GF-D8 (cell line): ENCODE data around the gene MTIF3.
"Not testable (repeated sequence)": the region's sequence is repeated elsewhere in the genome, so short reads cannot be mapped to it uniquely, and the experiment has no call there.

Experiments
- DNase-seq: peaks from one replicate; lab custom pipeline; 2025; lab: John Stamatoyannopoulos, UW

The MTIF3 gene

DNA sequence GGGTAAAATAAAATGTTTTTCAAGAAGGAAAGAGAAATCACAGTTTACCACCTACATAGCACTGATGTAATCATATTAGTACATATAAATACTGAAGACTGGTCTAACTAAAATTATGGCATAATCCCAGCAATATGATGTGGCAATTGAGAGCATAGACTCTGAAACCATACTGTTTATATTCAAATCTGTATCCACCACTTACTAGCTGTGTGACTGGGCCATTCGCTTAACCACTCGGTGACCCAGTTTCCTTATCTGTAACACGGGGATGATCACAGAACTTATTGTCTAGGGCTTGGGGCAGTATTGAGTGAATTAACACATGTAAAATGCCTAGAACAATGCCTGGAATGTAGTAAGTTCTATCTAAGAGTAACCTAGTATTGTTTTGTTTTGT is 39.0 kb downstream of the MTIF3 start:
- DNase-seq: no peak

DNA sequence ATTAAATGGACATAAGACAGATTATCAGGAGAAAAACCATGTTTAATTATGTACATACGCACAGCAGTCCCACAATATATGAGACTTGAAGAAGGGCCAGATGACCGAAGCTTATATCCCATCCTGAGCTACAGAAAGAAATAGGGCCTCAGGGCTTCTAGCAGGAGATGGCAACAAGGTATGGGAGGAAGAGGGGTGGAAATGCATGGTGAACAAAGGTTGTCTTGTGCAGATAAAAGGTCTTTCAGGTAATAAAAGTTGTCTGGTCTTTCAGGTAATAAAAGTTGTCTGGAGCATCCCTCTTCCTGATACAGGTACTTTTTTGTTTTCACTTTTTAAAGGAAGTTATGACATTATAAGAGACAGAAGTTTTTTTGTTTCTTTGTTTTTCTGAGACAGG is 41.4 kb downstream of the MTIF3 start:
- no peak for DNase-seq

DNA sequence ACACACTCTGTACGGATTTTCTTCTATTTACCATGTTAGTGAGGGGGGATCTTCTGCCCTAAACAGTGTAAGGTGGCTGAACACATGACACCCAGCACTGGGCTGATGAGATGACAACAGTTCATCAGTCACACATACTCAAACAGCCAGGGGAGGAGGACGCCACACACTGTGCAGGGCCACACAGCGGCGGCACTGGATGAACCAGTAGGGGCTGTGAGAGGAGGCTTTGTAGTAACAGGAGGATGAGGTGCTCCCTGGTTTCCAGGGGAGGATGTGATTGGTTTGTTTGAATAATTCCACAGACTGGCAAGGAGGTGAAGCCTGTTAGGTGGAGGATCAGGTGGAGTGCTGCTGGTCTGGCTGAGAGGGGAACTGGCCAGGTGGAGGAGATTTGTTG is 42.3 kb downstream of the MTIF3 start:
- no peak for DNase-seq

DNA sequence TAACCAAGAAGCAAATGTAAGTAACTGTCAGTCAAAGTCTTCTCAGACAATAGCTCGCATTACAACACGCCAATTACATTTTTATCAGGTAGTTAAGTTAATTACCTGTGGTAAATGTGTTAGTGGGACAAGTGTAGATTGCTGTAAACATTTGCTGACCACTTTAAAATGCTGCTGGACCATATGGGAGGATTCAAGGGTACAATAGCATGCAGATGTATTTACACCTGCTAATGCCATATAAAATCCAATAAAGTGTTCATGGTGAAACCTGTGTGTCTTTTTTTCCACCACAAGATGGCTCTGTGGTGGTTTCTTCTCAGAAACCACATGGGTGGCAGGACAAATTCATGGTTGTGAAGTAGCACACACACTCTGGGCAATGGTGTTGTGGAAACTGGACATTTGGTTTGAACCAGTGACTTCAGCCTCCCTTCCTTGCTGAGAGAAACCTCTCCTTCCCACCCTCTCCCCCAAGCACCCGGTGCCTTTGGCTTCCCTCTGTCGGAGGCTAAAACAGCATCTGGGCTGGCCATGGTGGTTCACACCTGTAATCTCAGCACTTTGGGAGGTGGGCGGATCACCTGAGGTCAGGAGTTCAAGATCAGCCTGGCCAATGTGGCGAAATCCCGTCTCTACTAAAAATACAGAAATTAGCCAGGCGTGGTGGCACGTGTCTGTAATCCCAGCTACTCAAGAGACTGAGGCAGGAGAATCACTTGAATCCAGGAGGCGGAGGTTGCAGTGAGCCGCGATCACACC is 44.0 kb downstream of the MTIF3 start:
- DNase-seq: peak; percentile 24

DNA sequence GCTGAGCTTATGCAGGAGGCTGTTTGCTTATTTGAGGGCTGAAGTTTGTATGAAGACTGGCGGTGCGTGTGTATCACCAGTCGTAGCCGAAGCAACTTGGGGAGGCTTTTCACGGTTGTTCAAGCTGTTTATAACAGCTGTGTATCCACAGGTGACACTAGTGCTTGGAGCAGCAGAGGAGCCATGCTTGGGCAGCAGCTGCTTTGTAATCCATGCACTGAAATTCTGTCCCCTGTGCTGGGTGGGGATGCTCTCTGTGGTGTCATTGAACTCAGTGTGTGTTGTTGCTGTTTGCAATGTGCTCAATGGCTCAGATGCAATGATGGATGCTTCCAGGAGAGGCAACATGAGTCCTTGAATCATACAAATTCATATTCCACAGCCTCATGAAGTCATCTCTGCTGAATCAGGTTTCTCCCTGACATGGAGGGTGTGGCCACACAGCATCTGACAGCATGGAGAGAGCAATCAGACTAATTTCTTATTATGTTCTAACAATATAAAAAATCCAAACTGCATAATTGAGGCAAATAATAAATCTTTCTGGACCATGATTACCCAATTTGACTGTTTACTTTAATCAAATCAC is 44.7 kb downstream of the MTIF3 start:
- DNase-seq: no peak

- no peak for DNase-seq
These were observed 45.7 kb downstream of the MTIF3 start for GRCh38 chr13:27404680-27405079.

DNA sequence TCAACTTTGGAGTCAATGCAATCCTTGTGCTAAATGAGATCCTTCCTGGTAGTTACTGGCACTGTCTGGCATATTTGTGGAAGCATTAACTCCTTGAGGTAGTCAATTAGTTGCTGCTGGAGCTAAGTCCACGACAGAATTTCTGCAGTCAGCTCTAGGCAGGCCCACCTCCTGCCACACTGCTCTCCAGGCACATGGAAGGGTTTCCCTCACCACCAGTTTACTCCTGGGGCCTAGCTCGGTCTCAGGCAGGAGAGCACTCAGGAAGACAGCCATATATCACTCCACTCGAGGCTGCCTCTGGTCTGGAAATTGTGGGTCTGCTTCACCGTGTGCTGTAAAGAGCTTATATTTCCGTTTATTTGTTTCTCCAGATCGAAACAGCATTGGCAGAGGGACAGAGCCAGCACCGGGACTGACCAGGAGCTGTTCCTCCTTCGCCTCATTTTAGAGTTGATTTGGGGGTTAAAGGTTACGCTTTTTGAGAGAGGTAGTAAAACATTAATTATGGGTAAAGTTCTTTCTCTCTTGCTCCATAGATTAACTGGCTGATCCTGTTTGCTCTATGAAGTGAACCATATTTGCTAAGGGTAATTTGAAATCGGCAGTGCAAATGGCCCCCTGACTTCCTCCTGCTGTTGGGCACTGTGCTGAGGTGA is 46.5 kb downstream of the MTIF3 start:
- DNase-seq: no peak

DNA sequence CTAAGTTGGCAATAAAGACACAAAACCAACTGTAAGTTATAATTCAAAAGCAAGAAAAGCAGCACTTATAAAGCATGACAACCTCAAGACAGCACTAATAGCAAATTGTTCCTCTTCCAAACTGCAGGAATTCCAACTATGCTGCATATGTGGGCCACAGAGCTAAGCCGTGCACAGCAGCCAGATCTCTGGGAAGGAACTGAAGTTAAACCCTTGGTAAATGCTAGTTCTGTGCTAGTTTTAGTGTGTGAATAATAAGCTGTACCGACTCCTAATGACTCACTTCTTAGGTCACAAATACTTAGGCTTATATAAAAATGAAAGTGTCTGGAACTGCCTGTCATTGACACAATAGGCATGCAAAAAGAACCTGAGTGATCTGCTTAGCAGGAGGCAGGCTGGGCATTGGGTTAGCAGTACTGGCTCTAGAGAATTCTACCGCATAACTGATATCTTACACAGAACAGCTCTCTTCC is 47.1 kb downstream of the MTIF3 start:
- DNase-seq: no peak

- peak; percentile 81 for DNase-seq
These were observed 49.2 kb downstream of the MTIF3 start for GRCh38 chr13:27401210-27401609.

DNA sequence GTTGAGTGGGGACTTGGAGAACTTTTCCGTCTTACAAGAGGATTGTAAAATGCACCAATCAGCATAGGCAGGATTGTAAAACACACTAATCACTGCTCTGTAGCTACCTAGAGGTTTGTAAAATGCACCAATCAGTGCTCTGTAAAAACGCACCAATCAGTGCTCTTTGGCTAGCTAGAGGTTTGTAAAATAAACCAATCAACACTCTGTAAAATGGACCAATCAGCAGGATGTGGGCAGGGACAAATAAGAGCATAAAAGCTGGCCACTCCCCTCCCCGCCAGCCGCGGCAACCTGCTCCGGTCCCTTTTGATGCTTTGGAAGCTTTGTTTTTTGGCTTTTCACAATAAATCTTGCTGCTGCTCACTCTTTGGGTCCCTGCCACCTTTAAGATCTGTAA is 50.0 kb downstream of the MTIF3 start:
- not testable (repeated sequence) for DNase-seq

DNA sequence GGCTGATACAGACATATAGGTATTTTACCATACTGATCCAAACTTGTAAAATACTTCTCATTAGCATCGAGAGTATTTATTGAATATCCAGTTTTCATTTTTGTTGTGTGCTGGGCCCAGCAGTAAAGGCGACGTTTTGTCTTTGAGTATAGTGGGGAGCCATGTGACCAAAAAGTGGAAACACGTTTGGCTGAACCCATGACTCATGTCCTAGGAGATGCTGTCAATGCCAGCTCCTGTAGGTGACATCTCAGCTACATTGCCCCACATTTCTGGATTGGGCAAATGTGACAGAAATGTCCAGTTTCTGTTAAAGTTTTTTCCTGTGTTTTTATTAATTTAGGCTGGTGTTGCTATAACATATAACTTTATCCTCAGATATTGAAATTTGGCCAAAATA is 52.0 kb downstream of the MTIF3 start:
- no peak for DNase-seq

- no peak for DNase-seq
These were observed 54.0 kb downstream of the MTIF3 start for GRCh38 chr13:27396252-27396846.

DNA sequence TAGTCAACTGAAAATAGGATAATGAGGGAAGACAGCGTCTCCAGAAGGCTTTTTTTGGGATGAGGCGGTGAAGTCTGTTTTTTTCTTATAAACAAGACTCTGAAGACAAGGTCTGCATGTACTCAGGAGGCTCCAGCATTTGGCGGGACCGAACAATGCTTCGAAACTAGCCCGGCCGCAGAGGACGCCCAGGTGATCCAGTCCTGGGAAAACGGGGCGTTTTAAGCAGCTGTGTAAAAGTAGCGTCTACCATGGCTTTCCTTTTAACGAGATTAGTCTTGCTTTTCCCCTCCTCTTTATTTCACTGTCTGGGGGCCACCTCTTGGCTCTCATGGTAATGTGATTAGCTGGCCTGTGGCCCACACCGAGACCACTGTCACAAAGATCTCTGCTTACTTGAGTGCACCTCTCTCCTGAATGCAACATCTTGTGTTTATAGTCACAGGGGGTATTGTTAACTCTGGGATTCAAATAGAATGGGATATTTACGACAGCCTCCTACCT is 55.3 kb downstream of the MTIF3 start:
- DNase-seq: no peak

DNA sequence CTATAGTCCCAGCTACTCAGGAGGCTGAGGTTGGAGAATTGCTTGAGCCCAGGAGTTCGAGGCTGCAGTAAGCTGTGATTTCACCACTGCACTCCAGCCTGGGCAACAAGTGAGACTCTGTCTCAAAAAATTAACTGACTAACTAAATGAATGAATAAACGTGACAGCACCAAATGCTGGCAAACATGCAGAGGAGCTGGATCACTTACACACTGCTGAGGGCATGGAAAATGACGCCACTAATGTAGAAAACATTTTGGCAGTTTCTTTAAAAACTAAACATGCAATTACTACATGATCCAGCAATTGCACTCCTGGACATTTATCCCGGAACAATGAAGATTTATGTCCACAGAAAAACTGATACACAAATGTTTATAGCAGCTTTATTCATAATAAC is 57.3 kb downstream of the MTIF3 start:
- DNase-seq: no peak

DNA sequence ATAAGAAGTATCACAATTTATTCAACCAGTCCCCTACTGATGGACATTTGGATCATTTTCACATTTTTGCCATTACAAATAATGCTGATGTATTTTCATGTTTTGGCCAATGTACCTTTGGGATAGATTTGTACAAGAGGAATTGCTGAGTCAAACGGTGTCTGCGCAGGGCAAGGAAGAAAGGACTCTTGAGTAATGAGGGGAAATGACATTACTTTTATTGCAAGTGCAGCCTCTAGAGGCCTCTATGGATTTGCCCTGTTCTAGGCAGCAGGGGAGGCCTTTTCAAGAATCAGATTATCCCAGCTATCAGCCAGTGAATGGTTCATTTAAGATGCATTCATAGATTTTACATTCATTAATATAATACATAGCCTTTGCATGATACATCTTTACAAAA is 58.9 kb downstream of the MTIF3 start:
- peak; percentile 31 for DNase-seq

DNA sequence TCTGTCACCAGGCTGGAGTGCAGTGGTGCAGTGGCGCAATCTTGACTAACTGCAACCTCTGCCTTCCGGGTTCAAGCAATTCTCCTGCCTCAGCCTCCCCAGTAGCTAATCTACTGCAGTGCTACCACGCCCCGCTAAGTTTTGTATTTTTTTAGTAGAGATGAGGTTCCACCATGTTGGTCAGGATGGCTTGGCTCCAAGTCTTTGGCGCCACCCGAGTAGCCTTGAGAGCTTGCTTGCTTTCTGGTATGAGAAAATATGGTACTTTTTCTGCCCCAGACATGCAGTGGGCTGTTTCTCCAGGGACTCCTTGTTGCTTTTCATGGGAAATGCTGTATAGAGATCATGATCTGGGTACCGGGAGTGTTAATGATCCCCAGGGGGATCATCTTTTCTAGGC is 60.5 kb downstream of the MTIF3 start:
- DNase-seq: no peak

GRCh38 chr13:27388241-27388640 is 62.1 kb downstream of the MTIF3 start:
- DNase-seq: no peak
